ENCODE measurements around the gene KCNQ4.

The KCNQ4 gene

DNA sequence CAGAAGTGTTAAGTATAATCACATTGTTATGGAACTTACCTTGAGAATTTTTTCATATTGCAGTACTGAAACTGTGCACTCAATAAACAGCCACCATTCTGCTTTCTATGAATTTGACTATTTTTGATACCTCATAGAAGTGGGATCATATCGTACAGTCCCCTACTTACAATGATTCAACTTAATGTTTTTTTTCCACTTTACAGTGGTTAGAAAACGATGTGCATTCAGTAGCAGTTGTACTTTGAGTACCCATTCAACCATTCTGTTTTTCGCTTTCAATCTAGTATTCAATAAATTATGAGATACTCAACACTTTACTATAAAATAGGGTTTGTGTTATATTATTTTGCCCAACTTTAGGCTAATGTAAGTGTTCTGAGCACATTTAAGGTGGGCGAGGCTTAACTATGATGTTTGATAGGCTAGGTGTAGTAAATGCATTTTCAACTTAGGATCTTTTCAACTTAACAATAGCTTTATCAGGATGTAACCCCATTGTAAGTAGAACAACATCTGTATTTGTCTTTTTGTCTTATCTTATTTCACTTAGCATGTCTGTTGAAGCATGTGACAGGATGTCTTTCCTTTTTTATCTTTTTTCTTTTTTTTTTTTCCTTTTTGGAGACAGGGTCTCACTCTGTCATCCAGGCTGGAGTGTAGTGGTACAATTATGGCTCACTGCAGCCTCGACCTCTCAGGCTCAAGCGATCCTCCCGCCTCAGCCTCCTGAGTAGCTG lies 42.4 kb upstream of the KCNQ4 start:
- no peak for TF ChIP-seq CTCF (IDR thresholded peaks at IDR 0.05; ENCODE audit: control insufficient read depth, extremely low read depth, insufficient read depth)
- H3K4me3 ChIP-seq (ENCODE audit: low read depth, low read length), result no peak overlapping the region
- DNase-seq (ENCODE audit: low read depth), result no peak

DNA sequence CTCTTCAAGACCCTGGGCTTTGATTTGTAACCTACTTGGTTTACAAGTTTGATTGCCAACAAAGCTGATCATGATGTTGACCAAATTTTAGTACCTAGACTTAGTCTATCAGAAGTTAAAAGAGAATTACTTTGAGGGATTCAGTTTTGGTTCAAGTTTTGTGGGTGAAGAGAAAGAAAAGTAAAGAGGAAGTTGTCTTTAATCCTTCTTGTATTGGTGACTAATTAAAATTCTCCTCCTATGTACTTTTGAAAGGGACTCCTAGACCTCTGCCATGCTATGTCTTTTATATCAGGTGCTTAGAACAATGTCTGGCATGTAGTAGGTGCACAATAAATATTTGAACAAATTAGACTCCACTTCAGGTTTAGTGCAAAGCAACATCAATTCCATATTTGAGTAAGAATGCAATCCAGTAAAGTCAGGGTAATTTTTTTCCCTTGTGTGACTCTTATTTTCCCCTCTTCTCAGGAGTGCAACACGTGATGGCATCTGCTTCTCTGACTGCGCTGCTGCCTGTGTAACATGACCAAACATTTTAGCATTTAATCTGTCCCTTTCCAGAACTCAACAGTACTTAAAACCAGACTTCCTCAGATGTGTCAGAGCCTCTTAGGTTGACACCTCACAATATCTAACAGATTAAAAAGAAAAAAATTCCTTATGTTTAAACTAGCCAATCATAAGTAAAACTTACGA lies 41.1 kb upstream of the KCNQ4 start:
- H3K4me3 ChIP-seq (ENCODE audit: low read depth, low read length), result no peak overlapping the region
- no peak for DNase-seq (ENCODE audit: low read depth)
- no peak for TF ChIP-seq CTCF (IDR thresholded peaks at IDR 0.05; ENCODE audit: control insufficient read depth, extremely low read depth, insufficient read depth)

DNA sequence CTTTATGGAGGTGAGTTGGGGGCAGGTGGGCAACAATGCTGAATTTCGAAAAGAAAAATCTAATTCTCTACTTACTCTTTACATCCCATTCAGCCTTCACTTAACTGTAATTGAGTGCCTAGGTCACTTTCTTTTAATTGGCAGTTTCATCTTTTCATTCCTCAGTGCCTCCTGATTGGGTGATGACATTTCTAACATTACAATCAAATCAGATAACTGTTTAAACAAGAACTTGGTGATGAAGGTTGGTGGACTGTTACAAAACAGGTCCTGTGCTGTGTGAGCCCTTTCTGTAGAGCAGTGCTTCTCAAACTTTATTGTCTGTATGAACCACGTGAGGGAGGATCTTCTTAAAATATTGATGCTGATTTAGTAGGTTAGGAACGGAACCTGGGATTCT lies 40.1 kb upstream of the KCNQ4 start:
- no peak for TF ChIP-seq CTCF (IDR thresholded peaks at IDR 0.05; ENCODE audit: control insufficient read depth, extremely low read depth, insufficient read depth)

GRCh38 chr1:40743860-40744259 lies 39.7 kb upstream of the KCNQ4 start:
- H3K4me3 ChIP-seq (ENCODE audit: low read depth, low read length), result no peak overlapping the region
- no peak for TF ChIP-seq CTCF (IDR thresholded peaks at IDR 0.05; ENCODE audit: control insufficient read depth, extremely low read depth, insufficient read depth)
- no peak for DNase-seq (ENCODE audit: low read depth)

More for the DNA sequence above, 40.1 kb upstream of the KCNQ4 start:
- DNase-seq (ENCODE audit: low read depth), result no peak
- H3K4me3 ChIP-seq (ENCODE audit: low read depth, low read length), result no peak overlapping the region

DNA sequence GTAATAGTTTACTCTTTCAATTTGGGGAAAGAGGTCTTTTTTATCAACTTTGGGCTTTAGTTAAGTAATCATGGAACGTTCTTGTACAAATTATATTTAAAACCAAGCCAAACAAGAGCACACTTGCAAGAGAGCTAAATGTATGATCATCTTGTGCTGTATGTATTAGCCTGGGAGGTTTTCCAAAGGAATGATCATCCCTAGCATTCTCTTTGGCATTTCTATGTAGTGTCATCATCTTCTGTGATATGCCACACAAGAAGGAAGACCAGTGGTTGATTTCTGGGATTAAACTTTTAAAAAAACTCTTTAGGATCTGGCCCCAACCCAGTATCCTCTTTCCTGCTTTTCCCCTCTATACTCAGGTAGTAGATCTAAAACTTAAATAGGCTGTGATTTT lies 38.4 kb upstream of the KCNQ4 start:
- TF ChIP-seq CTCF (IDR thresholded peaks at IDR 0.05; ENCODE audit: control insufficient read depth, extremely low read depth, insufficient read depth), result no peak
- no peak overlapping the region for H3K4me3 ChIP-seq (ENCODE audit: low read depth, low read length)
- no peak for DNase-seq (ENCODE audit: low read depth)

- no peak overlapping the region for H3K4me3 ChIP-seq (ENCODE audit: low read depth, low read length)
- no peak for TF ChIP-seq CTCF (IDR thresholded peaks at IDR 0.05; ENCODE audit: control insufficient read depth, extremely low read depth, insufficient read depth)
- DNase-seq (ENCODE audit: low read depth), result no peak
Measured at GRCh38 chr1:40746344-40747090, 37.1 kb upstream of the KCNQ4 start.

All from LNCaP clone FGC (cell line).